Esophagus squamous epithelium (tissue), 5 donors: ENCODE results near the gene TFF3. TPM values are rescaled to one million over a fixed set of nuclear protein-coding genes. Genes with fewer than 3 reads are reported as not detected.

ENCODE experiments used
- DNase-seq: peaks from one replicate; lab custom pipeline; 2025; lab: John Stamatoyannopoulos, UW
- H3K27ac ChIP-seq, 4 donors: fragments of 200-600 bp; sonication (generic); one replicate each; pipeline ENCODE4 v1.5.1; 2016 to 2019; ENCODE audit warnings: mild to moderate bottlenecking in 1 of 4
- H3K27me3 ChIP-seq, 4 donors: fragments of 200-600 bp; sonication (generic); 1 replicate in 3 of 4; 2 replicates in 1 of 4; pipeline versions ENCODE4 v1.5.1 to v1.6.0; 2017 to 2021; ENCODE audit warnings: antibody characterized with exemption in 1 of 4
- H3K36me3 ChIP-seq, 3 donors: fragments of 200-600 bp; sonication (generic); one replicate each; pipeline ENCODE4 v1.5.1; 2016 to 2019
- H3K4me1 ChIP-seq, 3 donors: fragments of 200-600 bp; sonication (generic); one replicate each; pipeline ENCODE4 v1.5.1; 2017 to 2019
- H3K4me3 ChIP-seq, 4 donors: fragments of 200-600 bp; sonication (generic); 1 replicate in 3 of 4; 2 replicates in 1 of 4; pipeline ENCODE4 v1.5.1; 2016 to 2019; ENCODE audit warnings: mild to moderate bottlenecking in 2 of 4, moderate library complexity in 1 of 4
- H3K9me3 ChIP-seq, 3 donors: fragments of 200-600 bp; sonication (generic); one replicate each; pipeline ENCODE4 v1.5.1; 2016 to 2019
- CTCF ChIP-seq, 6 experiments: fragments of 450-650 bp in 4 of 6; fragments of 200-600 bp in 2 of 6; sonication (generic) in 2 of 6; IDR thresholded peaks; one replicate each; pipeline ENCODE4 v1.5.1; 2016 to 2019; ENCODE audit warnings: antibody characterized with exemption in 6 of 6, mild to moderate bottlenecking in 4 of 6, moderate library complexity in 4 of 6
- POLR2A ChIP-seq, 4 donors: fragments of 450-650 bp; IDR thresholded peaks; one replicate each; pipeline ENCODE4 v1.6.1; 2017; ENCODE audit warnings: antibody characterized with exemption in 4 of 4, mild to moderate bottlenecking in 4 of 4, moderate library complexity in 3 of 4
- WGBS, 2 donors: methylation state at CpG; one replicate each; pipeline ENCODE4 v1.1.5; 2018; 5-methylcytosine and 5-hydroxymethylcytosine counted together
- intact Hi-C: fragments of 100-400 bp; cut with DNase I; formaldehyde crosslinking; loops from one replicate; pipeline ENCODE4 v1.15.0; 2022
- total RNA-seq, 4 donors: library from RNA; depleted of rRNA; stranded (reverse); fragments of >200 nt; gene quantifications; one replicate each; pipeline ENCODE4 v1.1.0, GENCODE V29; 2016
- donor health status: DM: yes; HTN: yes; CAD: no.

The TFF3 gene
- total RNA-seq, 4 donors from 2014 or later = 1.4 to 15.1 (median 7.2) TPM; not detected in 1

GRCh38 chr21:42308161-42308913 lies 6.9 kb downstream of the TFF3 start:
- DNase-seq = no peak
- intact Hi-C loops = no loop called here
- no peak overlapping the region for H3K27ac ChIP-seq
- H3K36me3 ChIP-seq = no peaks in the 10 kb centered on the region
- TF ChIP-seq POLR2A (IDR thresholded peaks at IDR 0.05) (no peak), CTCF (IDR thresholded peaks at IDR 0.05) (no peak)
- H3K4me1 ChIP-seq = peaks cover 6 to 11% (median 7%) of the 10 kb centered on the region in 3 donors
- H3K27me3 ChIP-seq = peaks cover 0 to 76% (median 0%) of the 10 kb centered on the region in 4 donors
- H3K4me3 ChIP-seq = no peak overlapping the region
- WGBS, 2 donors = 68 to 84% methylated on average over 9 to 12 of the region's 17 CpGs
- no peaks in the 10 kb centered on the region for H3K9me3 ChIP-seq

GRCh38 chr21:42307106-42307505 lies 8.1 kb downstream of the TFF3 start:
- intact Hi-C loops = no loop called here
- 50 to 74% methylated on average over 5 of the region's 5 CpGs for WGBS, 2 donors
- no peak overlapping the region for H3K4me3 ChIP-seq
- H3K36me3 ChIP-seq = no peaks in the 10 kb centered on the region
- DNase-seq = no peak
- no peaks in the 10 kb centered on the region for H3K9me3 ChIP-seq
- peaks cover 6 to 15% (median 7%) of the 10 kb centered on the region in 3 donors for H3K4me1 ChIP-seq
- H3K27me3 ChIP-seq = peaks cover 0 to 78% (median 0%) of the 10 kb centered on the region in 4 donors
- no peak overlapping the region for H3K27ac ChIP-seq
- no peak for TF ChIP-seq POLR2A (IDR thresholded peaks at IDR 0.05)
- TF ChIP-seq CTCF (IDR thresholded peaks at IDR 0.05) = no peak

- Histone ChIP-seq H3K36me3 (no peaks in the 10 kb centered on the region), H3K27me3 (peaks cover 0 to 78% (median 0%) of the 10 kb centered on the region in 4 donors), H3K27ac (no peak overlapping the region), H3K4me3 (no peak overlapping the region), H3K9me3 (no peaks in the 10 kb centered on the region), H3K4me1 (peaks cover 6 to 17% (median 7%) of the 10 kb centered on the region in 3 donors)
- TF ChIP-seq CTCF (IDR thresholded peaks at IDR 0.05) (no peak), POLR2A (IDR thresholded peaks at IDR 0.05) (no peak)
- no peak for DNase-seq
- WGBS, 2 donors = 52 to 64% methylated on average over 7 to 10 of the region's 17 CpGs
- intact Hi-C loops = no loop called here
Measured at GRCh38 chr21:42306366-42307035, 8.7 kb downstream of the TFF3 start.

GRCh38 chr21:42305707-42306147 lies 9.5 kb downstream of the TFF3 start:
- intact Hi-C loops = no loop called here
- Histone ChIP-seq H3K27ac (no peak overlapping the region), H3K9me3 (no peaks in the 10 kb centered on the region), H3K36me3 (no peaks in the 10 kb centered on the region), H3K4me1 (peaks cover 6 to 22% (median 7%) of the 10 kb centered on the region in 3 donors), H3K27me3 (peaks cover 0 to 76% (median 0%) of the 10 kb centered on the region in 4 donors), H3K4me3 (no peak overlapping the region)
- no peak for TF ChIP-seq POLR2A (IDR thresholded peaks at IDR 0.05)
- TF ChIP-seq CTCF (IDR thresholded peaks at IDR 0.05) = no peak
- WGBS, 2 donors = 96% methylated on average over 26 of the region's 33 CpGs; no CpG with 5 or more reads in 1 of the 2 donors
- no peak for DNase-seq
